Measurements from ENCODE around the gene VPS13A. TPM values are rescaled to one million over a fixed set of nuclear protein-coding genes. Genes with fewer than 3 reads are reported as not detected.
"Not testable (repeated sequence)": the region's sequence is repeated elsewhere in the genome, so short reads cannot be mapped to it uniquely, and the experiment has no call there.

The VPS13A gene
- total RNA-seq, 1 donor, result 59.2 TPM

GRCh38 chr9:77438653-77439052 lies 261.3 kb downstream of the VPS13A start:
- H3K27me3 ChIP-seq (ENCODE audit: insufficient read depth, low read length), result no peaks in the 10 kb centered on the region
- no peaks in the 10 kb centered on the region for H3K4me1 ChIP-seq (ENCODE audit: insufficient read depth, low read length)
- H3K4me3 ChIP-seq (ENCODE audit: low read length), result no peak overlapping the region
- H3K9me3 ChIP-seq (ENCODE audit: low read depth, low read length), result no peaks in the 10 kb centered on the region

GRCh38 chr9:77440057-77440456 lies 262.7 kb downstream of the VPS13A start:
- no peaks in the 10 kb centered on the region for H3K27me3 ChIP-seq (ENCODE audit: insufficient read depth, low read length)
- H3K4me3 ChIP-seq (ENCODE audit: low read length), result no peak overlapping the region
- no peaks in the 10 kb centered on the region for H3K9me3 ChIP-seq (ENCODE audit: low read depth, low read length)
- H3K4me1 ChIP-seq (ENCODE audit: insufficient read depth, low read length), result no peaks in the 10 kb centered on the region

DNA sequence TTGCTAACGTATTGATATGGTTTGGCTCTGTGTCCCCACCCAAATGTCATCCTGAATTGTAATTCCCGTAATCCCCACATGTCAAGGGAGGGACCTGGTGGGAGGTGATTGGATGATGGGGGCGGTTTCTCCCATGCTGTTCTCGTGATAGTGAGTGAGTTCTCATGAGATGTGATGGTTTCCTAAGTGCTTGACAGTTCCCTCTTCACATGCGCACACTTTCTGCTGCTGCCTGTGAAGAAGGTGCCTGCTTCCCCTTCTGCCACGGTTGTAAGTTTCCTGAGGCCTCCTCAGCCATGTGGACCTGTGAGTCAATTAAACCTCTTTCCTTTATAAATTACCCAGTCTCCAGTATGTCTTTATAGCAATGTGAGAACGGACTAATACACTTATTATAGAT lies 263.8 kb downstream of the VPS13A start:
- H3K4me3 ChIP-seq (ENCODE audit: low read length); H3K27me3 ChIP-seq (ENCODE audit: insufficient read depth, low read length); H3K4me1 ChIP-seq (ENCODE audit: insufficient read depth, low read length); H3K9me3 ChIP-seq (ENCODE audit: low read depth, low read length): not testable (repeated sequence)

- no peak overlapping the region for H3K4me3 ChIP-seq (ENCODE audit: low read length)
- no peaks in the 10 kb centered on the region for H3K27me3 ChIP-seq (ENCODE audit: insufficient read depth, low read length)
- H3K4me1 ChIP-seq (ENCODE audit: insufficient read depth, low read length), result no peaks in the 10 kb centered on the region
- H3K9me3 ChIP-seq (ENCODE audit: low read depth, low read length), result no peaks in the 10 kb centered on the region
These were observed 265.1 kb downstream of the VPS13A start for GRCh38 chr9:77442436-77442835.

DNA sequence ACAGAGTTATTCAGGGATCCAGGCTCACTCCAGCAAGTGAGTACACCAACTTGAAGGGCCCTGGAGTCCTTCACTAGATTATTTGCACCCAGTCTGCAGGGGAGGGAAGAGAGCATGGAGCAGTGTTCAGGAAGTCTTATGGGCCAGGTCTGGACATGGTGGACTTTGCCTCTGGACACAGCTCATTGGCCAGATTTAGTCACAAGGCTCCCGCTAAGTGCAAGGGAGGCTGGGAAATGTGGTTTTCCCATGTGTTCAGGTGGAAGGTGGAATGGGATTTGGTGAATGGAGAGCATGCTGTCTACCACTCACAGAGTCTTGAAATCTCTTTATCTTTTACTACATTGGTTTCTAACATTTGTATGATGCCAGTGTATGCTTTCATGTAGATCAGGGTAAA lies 270.3 kb downstream of the VPS13A start:
- Histone ChIP-seq H3K9me3 (ENCODE audit: low read depth, low read length) (no peaks in the 10 kb centered on the region), H3K4me1 (ENCODE audit: insufficient read depth, low read length) (no peaks in the 10 kb centered on the region), H3K4me3 (ENCODE audit: low read length) (no peak overlapping the region), H3K27me3 (ENCODE audit: insufficient read depth, low read length) (no peaks in the 10 kb centered on the region)

DNA sequence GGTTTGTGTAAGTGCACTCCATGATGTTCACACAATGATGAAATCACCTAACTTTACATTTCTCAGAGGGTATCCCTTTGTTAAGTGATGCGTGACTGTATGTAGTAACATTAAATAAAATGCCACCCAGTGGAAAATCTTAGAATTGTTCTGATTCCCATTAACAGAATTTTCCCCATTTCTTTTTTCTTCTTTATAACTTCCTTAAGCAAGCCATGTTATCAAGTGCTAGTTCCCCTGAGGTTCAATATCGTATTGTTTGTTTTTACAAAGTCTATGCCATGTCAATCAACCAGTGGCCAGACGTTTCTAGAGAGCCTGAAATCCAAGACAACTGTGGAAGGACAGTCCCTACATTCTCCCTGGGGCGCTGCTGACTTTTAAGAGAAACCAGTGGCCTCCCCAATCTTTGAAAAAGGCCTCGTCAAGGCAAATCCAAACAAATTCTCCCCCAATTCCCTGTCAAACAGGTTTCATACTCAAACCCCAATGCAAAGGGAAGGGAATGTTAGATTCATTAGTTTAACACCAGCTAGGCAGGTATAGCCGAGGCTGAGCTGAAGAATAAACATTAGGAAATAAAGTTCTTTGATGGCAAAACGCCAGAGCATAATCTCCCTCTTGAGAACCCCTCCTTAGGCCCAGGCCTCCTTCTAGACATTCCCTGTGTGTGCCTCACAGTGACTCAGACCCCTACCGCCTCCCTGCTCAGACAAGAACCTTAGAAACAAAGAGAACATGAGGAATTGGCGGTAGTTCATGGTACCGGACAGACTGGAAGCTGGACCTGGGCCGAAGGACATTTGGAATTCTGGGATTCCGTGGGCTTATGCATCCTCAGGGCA lies 272.1 kb downstream of the VPS13A start:
- H3K4me1 ChIP-seq (ENCODE audit: insufficient read depth, low read length), result peaks cover 8% of the 10 kb centered on the region
- no peak overlapping the region for H3K4me3 ChIP-seq (ENCODE audit: low read length)
- no peaks in the 10 kb centered on the region for H3K9me3 ChIP-seq (ENCODE audit: low read depth, low read length)
- H3K27me3 ChIP-seq (ENCODE audit: insufficient read depth, low read length), result no peaks in the 10 kb centered on the region

DNA sequence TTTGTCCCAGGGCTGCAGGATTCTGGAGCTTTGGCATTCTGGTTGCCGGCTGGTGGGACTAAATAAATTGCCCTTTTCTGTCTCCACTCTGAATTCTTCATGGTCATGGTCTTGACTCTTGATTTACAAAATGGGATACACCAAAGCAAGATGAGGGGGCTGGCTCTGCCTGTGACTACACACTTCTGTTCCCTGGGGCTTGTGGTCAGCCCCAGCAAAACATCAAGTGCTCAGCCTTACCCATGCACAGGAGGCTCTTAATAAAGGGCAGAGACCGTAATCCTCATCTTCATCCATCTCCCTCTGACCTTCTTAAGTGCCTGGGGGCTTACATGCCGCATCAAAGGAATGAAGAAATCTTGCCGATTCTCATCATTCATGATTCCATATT lies 272.7 kb downstream of the VPS13A start:
- Histone ChIP-seq H3K4me3 (ENCODE audit: low read length) (no peak overlapping the region), H3K27me3 (ENCODE audit: insufficient read depth, low read length) (no peaks in the 10 kb centered on the region)

DNA sequence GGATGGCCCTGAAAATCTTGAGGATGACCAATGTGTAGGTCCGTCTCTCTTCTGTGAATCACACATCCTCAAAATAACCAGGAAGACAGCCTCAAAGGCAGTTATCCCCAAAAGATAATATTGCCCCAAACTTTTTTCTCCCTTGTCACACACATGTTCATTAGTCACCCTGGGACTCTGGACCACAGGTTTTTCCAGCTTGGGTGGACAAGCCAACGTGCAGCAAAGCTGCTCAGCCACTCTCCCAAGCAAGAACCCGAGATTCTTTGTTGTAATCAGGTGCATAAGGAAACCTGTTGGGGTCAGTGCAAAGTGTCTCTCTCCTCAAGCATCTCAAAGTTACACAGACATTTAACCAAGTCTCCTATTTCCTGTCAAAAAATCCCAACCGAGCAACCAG lies 274.2 kb downstream of the VPS13A start:
- Histone ChIP-seq H3K9me3 (ENCODE audit: low read depth, low read length) (no peaks in the 10 kb centered on the region), H3K27me3 (ENCODE audit: insufficient read depth, low read length) (no peaks in the 10 kb centered on the region), H3K4me1 (ENCODE audit: insufficient read depth, low read length) (peaks cover 16% of the 10 kb centered on the region), H3K4me3 (ENCODE audit: low read length) (no peak overlapping the region)

More for the DNA sequence above, 272.7 kb downstream of the VPS13A start:
- no peaks in the 10 kb centered on the region for H3K9me3 ChIP-seq (ENCODE audit: low read depth, low read length)
- H3K4me1 ChIP-seq (ENCODE audit: insufficient read depth, low read length), result peaks cover 14% of the 10 kb centered on the region

DNA sequence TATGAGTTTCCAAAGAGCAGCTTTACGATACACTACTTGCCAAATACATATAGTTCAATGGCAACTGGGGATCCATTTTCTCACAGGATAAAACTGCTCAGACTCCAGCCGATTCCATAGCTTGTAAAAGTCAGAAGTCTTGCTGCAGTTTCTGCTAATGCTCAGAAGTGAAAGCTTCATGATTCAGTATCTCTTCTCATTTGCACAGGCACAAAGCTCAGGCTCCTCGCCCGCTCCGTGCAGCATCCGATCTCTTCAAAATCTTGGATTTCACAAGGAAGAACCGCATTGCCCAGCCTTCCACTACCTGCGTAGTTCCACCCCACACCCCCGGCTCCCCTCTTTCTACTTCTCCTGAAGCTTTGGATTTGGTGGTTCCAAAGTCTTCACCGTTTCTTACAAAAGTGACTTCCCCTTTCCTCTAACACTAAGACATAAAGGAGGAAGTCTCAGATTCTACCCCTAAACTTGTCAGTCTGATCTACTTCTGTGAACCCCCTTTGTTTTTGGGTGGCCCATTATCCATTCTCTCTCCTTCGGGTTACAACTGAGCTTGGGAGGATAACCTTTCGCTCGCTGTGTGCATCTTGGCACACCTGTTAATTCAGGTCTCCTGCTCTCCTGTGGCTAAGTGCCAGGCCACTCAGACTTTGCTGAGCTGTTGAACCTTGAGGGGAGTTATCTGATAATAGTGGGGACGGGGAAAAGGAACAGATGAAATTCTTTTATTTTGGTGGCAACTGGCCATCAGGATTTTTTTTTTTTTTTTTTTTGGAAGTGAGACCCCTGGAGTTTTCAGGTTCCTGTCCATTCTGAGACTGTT lies 276.7 kb downstream of the VPS13A start:
- no peaks in the 10 kb centered on the region for H3K9me3 ChIP-seq (ENCODE audit: low read depth, low read length)
- H3K4me3 ChIP-seq (ENCODE audit: low read length), result peak overlapping the region; percentile 22
- peaks cover 16% of the 10 kb centered on the region for H3K4me1 ChIP-seq (ENCODE audit: insufficient read depth, low read length)
- no peaks in the 10 kb centered on the region for H3K27me3 ChIP-seq (ENCODE audit: insufficient read depth, low read length)

DNA sequence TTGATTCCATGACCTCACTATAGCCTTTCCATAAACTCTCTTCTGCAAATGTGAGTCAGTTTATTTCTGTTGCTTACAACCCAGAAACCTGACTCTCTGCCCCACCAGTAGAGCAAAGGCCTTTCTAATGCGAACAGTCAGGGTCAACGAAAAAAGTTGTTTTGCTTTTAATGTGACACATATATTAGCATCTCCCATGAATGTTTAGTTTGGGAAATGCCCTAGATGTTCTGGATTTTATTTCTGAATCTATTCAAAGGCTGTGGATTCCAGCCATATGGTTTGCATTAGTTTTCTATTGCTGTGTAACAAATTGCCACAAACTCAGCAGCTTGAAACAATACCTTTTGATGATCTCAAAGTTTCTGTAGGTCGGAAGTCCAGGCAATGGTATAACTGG lies 277.3 kb downstream of the VPS13A start:
- Histone ChIP-seq H3K4me3 (ENCODE audit: low read length) (no peak overlapping the region), H3K27me3 (ENCODE audit: insufficient read depth, low read length) (no peaks in the 10 kb centered on the region), H3K4me1 (ENCODE audit: insufficient read depth, low read length) (peaks cover 16% of the 10 kb centered on the region), H3K9me3 (ENCODE audit: low read depth, low read length) (no peaks in the 10 kb centered on the region)

DNA sequence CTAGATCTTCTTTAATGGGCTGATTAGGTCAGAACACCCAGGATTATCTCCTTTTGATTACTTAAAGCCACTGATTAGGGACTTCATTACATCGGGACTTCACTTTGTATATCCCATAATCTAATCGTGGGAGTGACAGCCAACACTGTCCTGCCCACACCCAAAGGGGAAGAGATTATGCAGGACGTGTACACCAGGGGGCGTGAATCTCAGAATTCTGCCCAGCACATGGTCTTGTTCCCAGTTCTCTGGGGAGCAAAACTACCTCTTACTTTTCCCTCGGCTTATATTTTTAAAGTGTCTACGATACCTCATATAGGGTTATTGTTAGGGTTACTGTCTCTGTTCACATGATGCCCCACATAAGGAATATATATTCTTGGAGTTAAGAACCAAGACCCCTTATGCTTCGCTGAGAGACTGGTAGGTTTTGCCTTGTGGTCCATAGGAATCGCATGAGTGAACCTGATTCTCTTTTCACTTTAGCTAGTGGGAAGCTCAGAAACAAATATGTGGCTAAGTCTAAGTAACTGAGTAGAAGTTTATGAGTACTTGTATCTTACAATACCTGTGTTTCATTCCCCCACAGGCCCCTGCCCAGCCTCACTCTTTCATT lies 278.1 kb downstream of the VPS13A start:
- Histone ChIP-seq H3K9me3 (ENCODE audit: low read depth, low read length) (no peaks in the 10 kb centered on the region), H3K27me3 (ENCODE audit: insufficient read depth, low read length) (no peaks in the 10 kb centered on the region), H3K4me1 (ENCODE audit: insufficient read depth, low read length) (peaks cover 16% of the 10 kb centered on the region), H3K4me3 (ENCODE audit: low read length) (no peak overlapping the region)

DNA sequence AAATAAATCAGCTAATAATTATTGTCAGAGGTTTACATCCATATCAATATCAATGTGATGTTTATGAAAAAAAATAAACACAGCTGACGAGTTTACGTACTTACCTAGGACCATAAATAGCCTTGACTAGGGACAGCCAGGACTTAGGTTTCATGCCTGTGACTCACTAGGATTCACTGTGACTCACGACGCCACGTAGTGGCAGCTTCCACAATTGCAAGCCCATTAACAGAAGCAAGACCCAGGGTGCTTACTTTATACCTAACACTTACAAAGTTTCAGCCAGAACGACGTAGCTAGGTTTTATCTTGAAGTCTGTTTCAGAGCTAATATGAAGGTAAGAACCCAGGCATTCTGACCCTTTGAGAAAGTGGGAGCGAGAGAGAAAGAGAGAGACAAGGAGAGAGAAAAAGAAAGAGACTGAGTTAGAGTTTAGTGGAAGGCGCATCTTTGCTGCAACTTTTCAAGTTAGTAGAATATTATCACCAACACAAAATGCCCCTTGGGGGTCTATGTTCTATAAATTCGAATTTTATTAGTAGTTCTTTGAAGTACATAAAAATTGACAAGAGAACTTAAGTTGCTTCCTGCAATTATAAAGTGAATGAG lies 279.6 kb downstream of the VPS13A start:
- Histone ChIP-seq H3K9me3 (ENCODE audit: low read depth, low read length) (no peaks in the 10 kb centered on the region), H3K27me3 (ENCODE audit: insufficient read depth, low read length) (no peaks in the 10 kb centered on the region), H3K4me3 (ENCODE audit: low read length) (no peak overlapping the region)

DNA sequence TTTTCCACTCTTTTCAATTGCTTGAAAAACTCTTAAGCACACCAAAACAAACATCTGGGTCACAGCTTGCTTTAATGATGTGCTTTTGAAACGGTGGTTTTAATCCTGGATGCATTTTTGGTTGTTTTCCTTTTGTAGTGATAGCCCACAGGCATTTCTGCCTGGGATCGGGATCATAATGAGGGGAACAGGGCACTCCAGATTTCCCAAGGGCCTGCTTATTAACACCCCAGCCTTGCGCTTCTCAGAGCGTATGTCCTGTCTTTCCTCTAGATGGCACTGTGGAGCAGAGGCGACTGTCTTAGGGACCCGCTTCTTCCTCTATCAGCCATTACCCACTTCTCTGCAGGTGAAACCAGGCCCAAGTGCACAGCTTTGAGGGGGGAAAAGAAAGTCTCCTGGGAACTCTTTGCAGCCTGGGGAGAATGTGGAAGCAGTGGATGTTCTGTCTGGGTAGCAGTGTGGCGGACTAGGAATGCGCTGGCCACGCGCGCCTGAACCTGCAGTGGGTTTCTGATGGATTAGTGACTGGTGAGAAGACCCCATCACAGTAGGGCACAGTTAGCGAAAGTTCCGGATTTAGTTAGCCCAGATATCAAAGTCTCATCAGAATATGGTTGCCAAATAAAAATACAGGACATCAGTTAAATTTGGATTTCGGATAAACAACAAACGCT lies 280.7 kb downstream of the VPS13A start:
- H3K4me3 ChIP-seq (ENCODE audit: low read length), result no peak overlapping the region
- no peaks in the 10 kb centered on the region for H3K27me3 ChIP-seq (ENCODE audit: insufficient read depth, low read length)
- peaks cover 16% of the 10 kb centered on the region for H3K4me1 ChIP-seq (ENCODE audit: insufficient read depth, low read length)
- H3K9me3 ChIP-seq (ENCODE audit: low read depth, low read length), result no peaks in the 10 kb centered on the region

More for the DNA sequence above, 279.6 kb downstream of the VPS13A start:
- peaks cover 16% of the 10 kb centered on the region for H3K4me1 ChIP-seq (ENCODE audit: insufficient read depth, low read length)

GRCh38 chr9:77460938-77461337 lies 283.6 kb downstream of the VPS13A start:
- H3K9me3 ChIP-seq (ENCODE audit: low read depth, low read length), result no peaks in the 10 kb centered on the region
- no peaks in the 10 kb centered on the region for H3K27me3 ChIP-seq (ENCODE audit: insufficient read depth, low read length)
- H3K4me3 ChIP-seq (ENCODE audit: low read length), result no peak overlapping the region
- no peaks in the 10 kb centered on the region for H3K4me1 ChIP-seq (ENCODE audit: insufficient read depth, low read length)
